ENCODE measurements around the gene SMTNL2. TPM values are rescaled to one million over a fixed set of nuclear protein-coding genes. Genes with fewer than 3 reads are reported as not detected.

SMTNL2 gene
- total RNA-seq, 2 donors from 2014 or later: 0.51 to 0.79 TPM

DNA sequence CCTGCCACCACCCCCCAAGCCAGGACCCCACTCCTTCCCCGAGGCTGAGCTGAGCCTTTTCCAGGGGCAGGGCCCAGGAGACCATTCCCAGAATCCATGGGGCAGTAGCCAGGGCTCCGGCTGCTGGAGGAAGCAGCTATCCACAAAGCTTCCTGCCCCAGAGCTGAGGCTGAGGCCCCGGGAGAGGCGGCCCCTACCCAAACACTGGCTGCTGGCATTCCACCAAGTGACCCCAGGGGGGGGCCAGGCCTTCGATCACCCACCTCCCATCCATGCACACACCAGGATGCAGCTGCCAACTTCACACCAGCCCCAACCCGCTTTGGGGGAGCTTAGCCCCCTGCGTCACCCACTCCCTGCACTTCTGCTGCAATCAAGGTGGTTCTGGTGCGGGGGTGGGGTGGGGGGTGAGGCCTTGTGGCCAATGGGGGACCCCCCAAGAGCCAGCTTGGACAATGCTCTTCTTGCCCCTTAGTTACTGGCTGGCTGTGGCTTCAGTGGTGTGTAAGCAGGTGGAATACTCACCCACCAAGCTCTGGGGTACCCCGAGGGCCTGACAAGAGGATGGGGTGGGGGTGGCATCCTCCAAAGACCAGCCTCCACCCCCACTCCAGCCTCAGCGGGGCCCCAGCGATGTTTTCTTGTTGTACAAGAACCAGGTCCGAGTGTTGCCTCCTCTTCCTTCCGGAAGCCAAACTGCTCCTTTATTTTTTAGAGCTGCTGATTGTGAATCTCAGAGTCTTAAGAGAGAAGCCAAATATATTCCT, 45.9 kb upstream of the SMTNL2 start:
- Mint-ChIP-seq H3K27me3 (ENCODE audit: insufficient read depth) (peaks cover 8% of the 10 kb centered on the region), H3K9me3 (no peaks in the 10 kb centered on the region), H3K36me3 (ENCODE audit: low read depth) (peaks cover 23% of the 10 kb centered on the region), H3K4me3 (no peak overlapping the region), H3K27ac (no peak overlapping the region), H3K4me1 (peaks cover 5% of the 10 kb centered on the region)
- no peak overlapping the region for H3K27ac ChIP-seq (ENCODE audit: low read depth, low read length)
- H3K4me1 ChIP-seq (ENCODE audit: control insufficient read depth, insufficient read depth, low read length): no peaks in the 10 kb centered on the region
- no peak overlapping the region for H3K4me3 ChIP-seq (ENCODE audit: low read length)
- peaks cover 23% of the 10 kb centered on the region for H3K36me3 ChIP-seq (ENCODE audit: control insufficient read depth, insufficient read depth, low read length)
- no peak overlapping the region for H3K9ac ChIP-seq (ENCODE audit: extremely low read depth, low read length, poor library complexity, severe bottlenecking)
- no peak for DNase-seq
- TF ChIP-seq, protein P1, sequence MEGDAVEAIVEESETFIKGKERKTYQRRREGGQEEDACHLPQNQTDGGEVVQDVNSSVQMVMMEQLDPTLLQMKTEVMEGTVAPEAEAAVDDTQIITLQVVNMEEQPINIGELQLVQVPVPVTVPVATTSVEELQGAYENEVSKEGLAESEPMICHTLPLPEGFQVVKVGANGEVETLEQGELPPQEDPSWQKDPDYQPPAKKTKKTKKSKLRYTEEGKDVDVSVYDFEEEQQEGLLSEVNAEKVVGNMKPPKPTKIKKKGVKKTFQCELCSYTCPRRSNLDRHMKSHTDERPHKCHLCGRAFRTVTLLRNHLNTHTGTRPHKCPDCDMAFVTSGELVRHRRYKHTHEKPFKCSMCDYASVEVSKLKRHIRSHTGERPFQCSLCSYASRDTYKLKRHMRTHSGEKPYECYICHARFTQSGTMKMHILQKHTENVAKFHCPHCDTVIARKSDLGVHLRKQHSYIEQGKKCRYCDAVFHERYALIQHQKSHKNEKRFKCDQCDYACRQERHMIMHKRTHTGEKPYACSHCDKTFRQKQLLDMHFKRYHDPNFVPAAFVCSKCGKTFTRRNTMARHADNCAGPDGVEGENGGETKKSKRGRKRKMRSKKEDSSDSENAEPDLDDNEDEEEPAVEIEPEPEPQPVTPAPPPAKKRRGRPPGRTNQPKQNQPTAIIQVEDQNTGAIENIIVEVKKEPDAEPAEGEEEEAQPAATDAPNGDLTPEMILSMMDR (conservative IDR thresholded peaks at IDR 0.05): no peak
- 89 to 96% methylated on average over 4 to 12 of the region's 13 CpGs for WGBS, 2 experiments (ENCODE audit: insufficient coverage in 1 of 2, insufficient read length in 1 of 2)
- no peaks in the 10 kb centered on the region for H3K9me3 ChIP-seq (ENCODE audit: control insufficient read depth, low read length)
- no peaks in the 10 kb centered on the region for H3K27me3 ChIP-seq (ENCODE audit: control insufficient read depth, insufficient read depth, low read length, poor library complexity, severe bottlenecking)

DNA sequence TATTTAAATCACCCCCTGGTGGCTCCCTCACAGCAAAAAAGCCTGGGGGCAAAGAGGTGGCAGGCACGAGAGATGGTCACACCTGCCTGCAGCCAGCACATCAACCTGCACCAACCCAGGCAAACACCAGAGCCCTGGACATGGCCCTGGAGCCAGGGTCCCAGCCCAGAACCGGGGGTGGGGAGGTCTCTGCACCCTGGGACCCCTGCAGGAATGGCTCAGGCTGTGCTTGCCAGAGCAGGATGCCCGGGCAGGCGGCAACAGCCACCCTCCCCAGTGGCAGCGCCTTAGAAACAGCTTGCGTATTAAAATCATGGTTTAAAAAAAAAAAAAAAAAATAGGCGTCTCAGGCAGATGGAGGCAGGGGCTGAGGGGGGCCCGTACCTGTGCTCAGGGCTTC, 45.3 kb upstream of the SMTNL2 start:
- peaks cover 6% of the 10 kb centered on the region for H3K27me3 Mint-ChIP-seq (ENCODE audit: insufficient read depth)
- Histone ChIP-seq H3K4me3 (ENCODE audit: low read length) (no peak overlapping the region), H3K9ac (ENCODE audit: extremely low read depth, low read length, poor library complexity, severe bottlenecking) (no peak overlapping the region), H3K9me3 (ENCODE audit: control insufficient read depth, low read length) (no peaks in the 10 kb centered on the region), H3K36me3 (ENCODE audit: control insufficient read depth, insufficient read depth, low read length) (peaks cover 23% of the 10 kb centered on the region), H3K27ac (ENCODE audit: low read depth, low read length) (no peak overlapping the region), H3K27me3 (ENCODE audit: control insufficient read depth, insufficient read depth, low read length, poor library complexity, severe bottlenecking) (no peaks in the 10 kb centered on the region), H3K4me1 (ENCODE audit: control insufficient read depth, insufficient read depth, low read length) (no peaks in the 10 kb centered on the region)
- H3K27ac Mint-ChIP-seq: no peak overlapping the region
- H3K9me3 Mint-ChIP-seq: no peaks in the 10 kb centered on the region
- no peak for DNase-seq
- H3K4me3 Mint-ChIP-seq: no peak overlapping the region
- WGBS, 2 experiments (ENCODE audit: insufficient coverage in 1 of 2, insufficient read length in 1 of 2): 93 to 94% methylated on average over 7 to 8 of the region's 8 CpGs
- peaks cover 28% of the 10 kb centered on the region for H3K36me3 Mint-ChIP-seq (ENCODE audit: low read depth)
- H3K4me1 Mint-ChIP-seq: peaks cover 5% of the 10 kb centered on the region
- TF ChIP-seq, protein P1 (conservative IDR thresholded peaks at IDR 0.05): no peak

DNA sequence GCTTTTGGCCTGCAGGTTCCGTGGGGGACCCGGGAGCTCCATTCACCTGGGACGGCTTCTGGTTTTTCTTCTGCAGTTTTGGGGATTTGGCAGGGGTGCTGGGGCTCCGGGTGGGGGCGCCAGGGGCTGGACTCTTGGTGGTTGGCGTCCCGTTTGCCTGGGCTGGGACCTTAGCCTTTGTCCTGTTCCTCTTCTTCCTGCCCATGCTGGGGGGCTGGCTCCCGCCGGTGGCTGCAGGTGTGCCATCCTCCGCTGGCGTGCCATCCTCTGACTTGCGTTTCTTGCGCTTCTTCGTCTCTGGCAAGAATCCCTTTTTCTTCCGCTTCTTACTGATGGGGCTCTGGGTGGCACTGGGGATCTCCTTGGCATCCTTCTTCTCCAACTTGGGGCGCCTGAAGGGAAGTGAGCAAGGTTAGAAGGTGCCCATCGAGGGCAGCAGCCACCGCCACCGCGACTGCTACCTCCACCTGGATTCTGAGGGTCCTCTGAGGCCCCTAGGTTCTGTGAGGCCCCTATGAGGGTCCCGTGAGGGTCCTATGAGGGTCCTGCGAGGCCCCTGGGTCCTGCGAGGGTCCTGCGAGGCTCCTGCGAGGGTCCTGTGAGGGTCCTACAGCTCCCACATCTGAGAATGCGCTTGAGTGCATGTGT, 44.6 kb upstream of the SMTNL2 start:
- Histone ChIP-seq H3K9ac (ENCODE audit: extremely low read depth, low read length, poor library complexity, severe bottlenecking) (no peak overlapping the region), H3K9me3 (ENCODE audit: control insufficient read depth, low read length) (no peaks in the 10 kb centered on the region), H3K4me3 (ENCODE audit: low read length) (no peak overlapping the region), H3K27me3 (ENCODE audit: control insufficient read depth, insufficient read depth, low read length, poor library complexity, severe bottlenecking) (no peaks in the 10 kb centered on the region), H3K4me1 (ENCODE audit: control insufficient read depth, insufficient read depth, low read length) (no peaks in the 10 kb centered on the region), H3K36me3 (ENCODE audit: control insufficient read depth, insufficient read depth, low read length) (peaks cover 23% of the 10 kb centered on the region), H3K27ac (ENCODE audit: low read depth, low read length) (no peak overlapping the region)
- no peaks in the 10 kb centered on the region for H3K9me3 Mint-ChIP-seq
- H3K27me3 Mint-ChIP-seq (ENCODE audit: insufficient read depth): peaks cover 3% of the 10 kb centered on the region
- DNase-seq: no peak
- 96% methylated on average over 19 to 26 of the region's 26 CpGs for WGBS, 2 experiments (ENCODE audit: insufficient coverage in 1 of 2, insufficient read length in 1 of 2)
- H3K4me1 Mint-ChIP-seq: peaks cover 5% of the 10 kb centered on the region
- peaks cover 30% of the 10 kb centered on the region for H3K36me3 Mint-ChIP-seq (ENCODE audit: low read depth)
- H3K27ac Mint-ChIP-seq: no peak overlapping the region
- TF ChIP-seq, protein P1 (conservative IDR thresholded peaks at IDR 0.05): no peak
- no peak overlapping the region for H3K4me3 Mint-ChIP-seq
